Activated CD4-positive, alpha-beta T cell treated with anti-CD3 and anti-CD28 coated beads, Interleukin-2, Interleukin-4, amounts not matched to agents 100 ng/mL and 50 ng/mL, durations not matched to agents 16 hours and 8 hours (primary cell): Measurements from ENCODE around the gene USF2.

Experiments
- DNase-seq: peaks from one replicate; pipeline ENCODE4 v3.0.0-alpha.2; 2020; ENCODE audit warnings: low spot score

Gene USF2

GRCh38 chr19:35321291-35321690 is 52.5 kb downstream of the USF2 start:
- no peak for DNase-seq

GRCh38 chr19:35322014-35322413 is 53.3 kb downstream of the USF2 start:
- no peak for DNase-seq

- DNase-seq = no peak
Observed at GRCh38 chr19:35327642-35328041, 58.9 kb downstream of the USF2 start.

GRCh38 chr19:35328851-35329285 is 60.1 kb downstream of the USF2 start, which contains the start of gene CD22:
CD22 (plus strand) TSS chr19:35329187; CDS start chr19:35332041, 2,854 bp downstream.
- no peak for DNase-seq

- no peak for DNase-seq
Observed at GRCh38 chr19:35329323-35329722, 60.6 kb downstream of the USF2 start.
